ENCODE results near the gene PURB.

PURB gene

DNA sequence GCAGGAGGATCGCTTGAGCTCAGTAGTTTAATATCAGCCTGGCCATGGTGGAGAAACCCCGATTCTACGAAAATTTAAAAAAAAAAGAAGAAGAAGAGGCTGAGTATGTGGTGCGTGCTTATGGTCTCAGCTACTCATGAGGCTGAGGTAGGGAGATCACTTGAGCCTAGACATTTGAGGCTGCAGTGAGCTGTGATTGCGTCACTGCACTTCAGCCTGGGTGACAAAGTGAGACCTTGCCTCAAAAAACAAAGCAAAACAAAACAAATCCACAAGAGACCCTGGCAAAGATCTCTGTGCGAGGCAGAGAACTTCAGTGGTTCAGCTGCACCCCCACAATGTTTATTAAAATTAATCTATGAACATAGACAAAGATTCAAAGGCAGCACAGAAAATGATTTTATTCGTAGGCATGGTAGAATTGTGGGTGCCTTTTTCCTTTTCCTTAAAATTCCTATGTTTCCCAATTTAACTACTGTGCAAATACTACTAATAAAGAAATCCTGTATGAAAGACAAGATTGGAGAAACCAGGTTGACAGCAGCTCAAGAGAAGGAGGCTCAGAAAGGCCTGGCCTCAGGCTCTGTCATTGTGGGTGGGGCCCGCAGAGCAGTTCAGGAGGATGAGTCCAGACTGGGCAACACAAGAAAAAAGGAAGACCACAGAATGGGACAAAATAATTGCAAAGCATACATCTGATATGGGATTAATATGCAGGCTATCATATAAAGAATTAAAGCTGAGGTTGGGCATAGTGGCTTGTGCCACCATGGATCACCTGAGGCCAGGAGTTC lies 24.5 kb upstream of the PURB start:
- no peaks in the 10 kb centered on the region for H3K4me1 ChIP-seq (ENCODE audit: control insufficient read depth, insufficient read depth, low read length)
- H3K9me3 ChIP-seq (ENCODE audit: control insufficient read depth, low read length): no peaks in the 10 kb centered on the region

DNA sequence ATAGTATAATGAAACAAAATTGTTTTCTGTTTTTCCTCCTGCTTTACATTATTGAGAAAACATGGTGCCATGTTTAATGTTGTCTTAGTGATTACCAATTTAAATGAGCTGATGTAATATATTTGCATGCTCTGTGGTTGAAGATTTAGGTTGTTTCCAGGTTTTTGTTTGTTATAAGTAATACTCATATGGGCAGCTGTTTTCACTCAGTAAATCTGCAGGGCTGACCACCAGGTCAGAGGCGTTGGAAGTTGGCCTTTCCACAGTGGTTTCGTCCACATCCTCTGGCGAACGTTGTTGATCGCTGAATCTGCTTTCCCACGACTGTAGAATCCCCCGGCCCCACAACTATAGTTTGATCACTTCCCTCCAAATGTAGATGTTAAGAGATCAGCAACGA lies 21.6 kb upstream of the PURB start:
- Histone ChIP-seq H3K9me3 (ENCODE audit: control insufficient read depth, low read length) (no peaks in the 10 kb centered on the region), H3K4me3 (ENCODE audit: low read length) (no peak overlapping the region), H3K4me1 (ENCODE audit: control insufficient read depth, insufficient read depth, low read length) (no peaks in the 10 kb centered on the region)

More for the DNA sequence above, 24.5 kb upstream of the PURB start:
- H3K9ac ChIP-seq (ENCODE audit: low read length): no peak overlapping the region
- no peaks in the 10 kb centered on the region for H3K27me3 ChIP-seq (ENCODE audit: control insufficient read depth, insufficient read depth, low read length)
- H3K36me3 ChIP-seq (ENCODE audit: control insufficient read depth, insufficient read depth, low read length): no peaks in the 10 kb centered on the region
- H3K4me3 ChIP-seq (ENCODE audit: low read length): no peak overlapping the region

DNA sequence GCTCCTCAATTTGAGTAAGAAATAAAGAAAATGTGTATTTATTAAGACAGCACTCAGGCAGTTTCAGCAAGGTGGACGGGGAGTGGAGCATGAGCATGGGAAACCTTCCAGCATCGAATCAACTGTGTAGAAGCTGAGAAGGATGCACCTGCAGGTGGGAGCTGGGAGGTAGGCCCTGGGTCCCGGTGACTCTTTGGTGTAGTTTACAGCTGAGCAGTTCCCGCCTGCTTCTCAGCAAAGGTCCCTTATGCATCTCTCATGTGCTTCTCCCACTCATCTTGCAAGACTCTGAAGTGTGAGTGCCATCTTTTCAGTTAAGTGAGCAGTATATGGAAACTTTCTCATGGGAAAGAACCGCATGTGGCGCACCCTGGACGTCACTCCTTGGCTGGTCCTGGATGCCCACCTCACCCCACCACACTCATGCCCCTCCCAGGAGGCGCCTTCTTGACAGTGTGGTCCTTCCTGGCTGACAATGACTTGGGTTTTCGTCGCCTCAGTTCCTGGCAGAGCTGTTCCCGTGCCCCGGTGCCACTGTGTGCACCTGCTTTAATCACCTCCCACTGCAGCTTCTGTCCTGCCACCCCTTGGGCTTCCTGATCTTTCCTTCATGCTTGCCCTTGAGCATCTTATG lies 19.8 kb upstream of the PURB start:
- Histone ChIP-seq H3K9ac (ENCODE audit: low read length) (no peak overlapping the region), H3K27me3 (ENCODE audit: control insufficient read depth, insufficient read depth, low read length) (no peaks in the 10 kb centered on the region), H3K9me3 (ENCODE audit: control insufficient read depth, low read length) (no peaks in the 10 kb centered on the region), H3K36me3 (ENCODE audit: control insufficient read depth, insufficient read depth, low read length) (no peaks in the 10 kb centered on the region), H3K4me3 (ENCODE audit: low read length) (no peak overlapping the region), H3K4me1 (ENCODE audit: control insufficient read depth, insufficient read depth, low read length) (no peaks in the 10 kb centered on the region)

More for the DNA sequence above, 21.6 kb upstream of the PURB start:
- no peak overlapping the region for H3K9ac ChIP-seq (ENCODE audit: low read length)
- no peaks in the 10 kb centered on the region for H3K36me3 ChIP-seq (ENCODE audit: control insufficient read depth, insufficient read depth, low read length)
- no peaks in the 10 kb centered on the region for H3K27me3 ChIP-seq (ENCODE audit: control insufficient read depth, insufficient read depth, low read length)

DNA sequence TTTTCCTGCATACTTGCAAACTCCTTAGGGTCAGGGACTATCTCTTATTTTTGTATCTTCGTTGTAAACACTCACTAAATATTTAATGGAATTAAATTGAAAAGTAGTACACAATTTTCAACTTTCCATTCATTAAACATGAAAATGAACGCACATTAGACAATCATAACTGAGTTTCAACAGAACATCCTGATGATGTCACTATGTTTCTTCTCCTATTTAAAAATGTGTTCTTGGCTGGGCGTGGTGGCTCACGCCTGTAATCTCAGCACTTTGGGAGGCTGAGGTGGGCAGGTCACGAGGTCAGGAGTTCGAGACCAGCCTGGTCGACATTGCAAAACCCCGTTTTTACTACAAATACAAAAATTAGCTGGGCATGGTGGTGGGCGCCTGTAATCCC lies 14.1 kb upstream of the PURB start:
- Histone ChIP-seq H3K4me1 (ENCODE audit: control insufficient read depth, insufficient read depth, low read length) (no peaks in the 10 kb centered on the region), H3K36me3 (ENCODE audit: control insufficient read depth, insufficient read depth, low read length) (no peaks in the 10 kb centered on the region), H3K9ac (ENCODE audit: low read length) (no peak overlapping the region), H3K9me3 (ENCODE audit: control insufficient read depth, low read length) (no peaks in the 10 kb centered on the region), H3K27me3 (ENCODE audit: control insufficient read depth, insufficient read depth, low read length) (no peaks in the 10 kb centered on the region), H3K4me3 (ENCODE audit: low read length) (no peak overlapping the region)

DNA sequence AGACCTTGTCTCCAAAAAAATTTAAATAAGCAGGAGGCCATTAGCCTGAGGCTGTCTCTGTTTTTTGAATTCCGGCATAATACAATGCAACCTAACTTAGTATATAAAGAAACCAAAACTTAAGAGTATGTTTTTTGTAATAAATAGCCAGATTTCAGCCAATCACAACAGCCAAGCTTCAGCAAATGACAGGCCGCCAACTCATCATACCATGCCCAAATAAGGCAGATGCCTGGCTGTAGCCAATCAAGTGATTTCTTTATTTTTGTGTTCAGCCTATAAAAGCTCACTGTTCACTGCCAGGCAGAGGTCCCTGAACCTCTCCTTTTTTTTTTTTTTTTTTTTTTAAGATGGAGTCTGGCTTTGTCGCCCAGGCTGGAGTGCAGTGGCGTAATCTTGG lies 12.7 kb upstream of the PURB start:
- H3K9me3 ChIP-seq (ENCODE audit: control insufficient read depth, low read length): no peaks in the 10 kb centered on the region

GRCh38 chr7:44897309-44897708 lies 12.0 kb upstream of the PURB start:
- H3K36me3 ChIP-seq (ENCODE audit: control insufficient read depth, insufficient read depth, low read length): no peaks in the 10 kb centered on the region
- H3K9me3 ChIP-seq (ENCODE audit: control insufficient read depth, low read length): no peaks in the 10 kb centered on the region
- H3K9ac ChIP-seq (ENCODE audit: low read length): no peak overlapping the region
- H3K4me1 ChIP-seq (ENCODE audit: control insufficient read depth, insufficient read depth, low read length): no peaks in the 10 kb centered on the region
- no peaks in the 10 kb centered on the region for H3K27me3 ChIP-seq (ENCODE audit: control insufficient read depth, insufficient read depth, low read length)
- H3K4me3 ChIP-seq (ENCODE audit: low read length): no peak overlapping the region

More for the DNA sequence above, 12.7 kb upstream of the PURB start:
- H3K9ac ChIP-seq (ENCODE audit: low read length): no peak overlapping the region
- no peaks in the 10 kb centered on the region for H3K36me3 ChIP-seq (ENCODE audit: control insufficient read depth, insufficient read depth, low read length)
- no peaks in the 10 kb centered on the region for H3K4me1 ChIP-seq (ENCODE audit: control insufficient read depth, insufficient read depth, low read length)
- no peaks in the 10 kb centered on the region for H3K27me3 ChIP-seq (ENCODE audit: control insufficient read depth, insufficient read depth, low read length)
- no peak overlapping the region for H3K4me3 ChIP-seq (ENCODE audit: low read length)

- no peaks in the 10 kb centered on the region for H3K27me3 ChIP-seq (ENCODE audit: control insufficient read depth, insufficient read depth, low read length)
- H3K4me1 ChIP-seq (ENCODE audit: control insufficient read depth, insufficient read depth, low read length): no peaks in the 10 kb centered on the region
- no peak overlapping the region for H3K9ac ChIP-seq (ENCODE audit: low read length)
- H3K9me3 ChIP-seq (ENCODE audit: control insufficient read depth, low read length): no peaks in the 10 kb centered on the region
- no peak overlapping the region for H3K4me3 ChIP-seq (ENCODE audit: low read length)
- H3K36me3 ChIP-seq (ENCODE audit: control insufficient read depth, insufficient read depth, low read length): no peaks in the 10 kb centered on the region
Observed at GRCh38 chr7:44894888-44895580, 9.7 kb upstream of the PURB start.

DNA sequence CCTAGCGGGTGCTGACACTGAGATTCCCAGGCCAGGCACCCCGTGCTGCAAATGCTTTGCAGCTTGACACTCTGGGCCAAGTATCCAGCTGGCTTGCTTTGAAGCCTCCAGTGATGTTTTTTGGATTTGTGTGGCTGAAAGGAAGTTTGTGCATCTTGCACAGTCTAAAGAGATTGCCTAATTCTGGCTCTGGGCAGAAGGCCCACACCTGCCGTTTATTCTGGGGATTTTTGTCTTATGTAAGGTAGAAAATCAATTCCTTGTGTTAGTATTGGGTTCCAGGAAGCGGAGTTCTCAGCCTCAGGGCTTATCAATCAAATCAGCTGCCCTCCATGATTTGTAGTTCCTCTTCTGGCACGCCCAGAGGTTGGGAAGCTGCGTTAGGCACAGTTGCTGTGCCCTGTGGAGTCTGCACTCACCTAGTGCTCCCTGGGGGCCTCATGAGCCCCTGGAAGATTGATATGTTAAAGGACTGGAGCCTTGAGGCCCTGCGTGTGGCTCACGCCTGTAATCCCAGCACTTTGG lies 8.4 kb upstream of the PURB start:
- Histone ChIP-seq H3K9me3 (ENCODE audit: control insufficient read depth, low read length) (no peaks in the 10 kb centered on the region), H3K9ac (ENCODE audit: low read length) (no peak overlapping the region), H3K4me3 (ENCODE audit: low read length) (no peak overlapping the region), H3K36me3 (ENCODE audit: control insufficient read depth, insufficient read depth, low read length) (no peaks in the 10 kb centered on the region), H3K27me3 (ENCODE audit: control insufficient read depth, insufficient read depth, low read length) (no peaks in the 10 kb centered on the region), H3K4me1 (ENCODE audit: control insufficient read depth, insufficient read depth, low read length) (no peaks in the 10 kb centered on the region)

- no peaks in the 10 kb centered on the region for H3K36me3 ChIP-seq (ENCODE audit: control insufficient read depth, insufficient read depth, low read length)
- no peaks in the 10 kb centered on the region for H3K27me3 ChIP-seq (ENCODE audit: control insufficient read depth, insufficient read depth, low read length)
- no peak overlapping the region for H3K9ac ChIP-seq (ENCODE audit: low read length)
- H3K4me1 ChIP-seq (ENCODE audit: control insufficient read depth, insufficient read depth, low read length): no peaks in the 10 kb centered on the region
- no peaks in the 10 kb centered on the region for H3K9me3 ChIP-seq (ENCODE audit: control insufficient read depth, low read length)
- no peak overlapping the region for H3K4me3 ChIP-seq (ENCODE audit: low read length)
Observed at GRCh38 chr7:44891791-44892190, 6.5 kb upstream of the PURB start.

DNA sequence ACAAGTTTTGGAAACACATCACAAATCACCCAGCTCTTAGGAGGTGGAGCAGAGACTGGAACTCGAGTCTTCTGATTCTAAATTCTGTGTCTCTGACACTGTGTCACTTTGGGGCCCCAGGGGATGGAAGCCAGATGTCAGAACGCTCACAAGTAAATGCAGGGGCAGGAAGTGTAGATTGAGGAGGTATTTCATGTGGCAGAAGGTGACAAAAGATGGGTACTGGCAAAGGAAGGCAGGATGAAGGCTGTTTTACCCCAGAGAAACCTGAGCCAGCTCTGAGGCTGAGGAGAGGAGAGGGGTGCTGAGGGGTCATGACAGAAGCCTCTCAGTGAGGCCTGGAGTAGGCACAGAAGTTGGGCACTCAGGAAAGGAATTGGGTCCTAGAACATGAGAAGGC lies 6.0 kb upstream of the PURB start:
- Histone ChIP-seq H3K27me3 (ENCODE audit: control insufficient read depth, insufficient read depth, low read length) (no peaks in the 10 kb centered on the region), H3K9me3 (ENCODE audit: control insufficient read depth, low read length) (no peaks in the 10 kb centered on the region), H3K36me3 (ENCODE audit: control insufficient read depth, insufficient read depth, low read length) (no peaks in the 10 kb centered on the region), H3K9ac (ENCODE audit: low read length) (no peak overlapping the region), H3K4me1 (ENCODE audit: control insufficient read depth, insufficient read depth, low read length) (peaks cover 3% of the 10 kb centered on the region), H3K4me3 (ENCODE audit: low read length) (no peak overlapping the region)

GRCh38 chr7:44889086-44889781 lies 3.9 kb upstream of the PURB start:
- Histone ChIP-seq H3K4me3 (ENCODE audit: low read length) (no peak overlapping the region), H3K9me3 (ENCODE audit: control insufficient read depth, low read length) (no peaks in the 10 kb centered on the region), H3K27me3 (ENCODE audit: control insufficient read depth, insufficient read depth, low read length) (no peaks in the 10 kb centered on the region), H3K36me3 (ENCODE audit: control insufficient read depth, insufficient read depth, low read length) (no peaks in the 10 kb centered on the region), H3K4me1 (ENCODE audit: control insufficient read depth, insufficient read depth, low read length) (peaks cover 10% of the 10 kb centered on the region), H3K9ac (ENCODE audit: low read length) (no peak overlapping the region)
